Pancreas (tissue), 10 donors: ENCODE data around the gene SCGB1C2. TPM values are rescaled to one million over a fixed set of nuclear protein-coding genes. Genes with fewer than 3 reads are reported as not detected.

Experiments used
- ATAC-seq, 4 donors: fragments of 200-7000 bp; cut with Tn5 transposase; one replicate each; pipeline versions ENCODE4 v1.8.0 to v1.9.1; 2020; ENCODE audit warnings: mild to moderate bottlenecking in 4 of 4, moderate library complexity in 4 of 4
- DNase-seq, 6 donors: peaks; one replicate each; pipeline ENCODE4 v3.0.0-alpha.2; 2020
- FAIRE-seq: peaks from 2 replicates; lab custom pipeline; 2012; peaks lifted over from hg19 to GRCh38; lab: Jason Lieb, UNC
- H3K27ac ChIP-seq, 4 donors: fragments of 200-600 bp; sonication (generic); 1 replicate in 3 of 4; 2 replicates in 1 of 4; pipeline versions ENCODE4 v1.5.0 to v1.8.0; 2020
- H3K27me3 ChIP-seq, 4 donors: fragments of 200-600 bp; one replicate each; pipeline ENCODE4 v1.8.0; 2021
- H3K36me3 ChIP-seq, 3 donors: fragments of 200-600 bp; sonication (generic) in 1 of 3; one replicate each; pipeline versions ENCODE4 v1.5.0 to v1.8.0; 2020 to 2021
- H3K4me1 ChIP-seq, 3 donors: fragments of 200-600 bp; one replicate each; pipeline ENCODE4 v1.8.0; 2021
- H3K4me3 ChIP-seq, 4 donors: fragments of 200-600 bp; sonication (generic) in 2 of 4; one replicate each; pipeline versions ENCODE4 v1.5.0 to v1.8.0; 2020 to 2021
- H3K9me3 ChIP-seq, 4 donors: fragments of 200-600 bp; one replicate each; pipeline ENCODE4 v1.8.0; 2021
- CTCF ChIP-seq, 4 donors: fragments of 200-600 bp; sonication (generic) in 3 of 4; IDR thresholded peaks; one replicate each; pipeline versions ENCODE4 v1.5.0 to v1.8.0; 2021; ENCODE audit warnings: antibody characterized with exemption in 4 of 4
- WGBS, 2 donors: extraction: QIAGEN DNeasy Blood & Tissue Kit; methylation state at CpG; one replicate each; pipeline ENCODE4 v1.1.7; 2013; 5-methylcytosine and 5-hydroxymethylcytosine counted together
- intact Hi-C, 3 donors: fragments of 100-400 bp; cut with DNase I; formaldehyde crosslinking; loops; one replicate each; pipeline versions ENCODE4 v1.11.1 to v1.14.2; 2022
- polyA plus RNA-seq, 2 donors: library from polyadenylated mRNA; stranded (reverse); fragments of 200-250 nt; gene quantifications; one replicate each; pipeline ENCODE4 v1.2.3, GENCODE V29; 2013
- total RNA-seq, 6 donors: library from RNA; stranded (reverse); fragmentation: NEBNext Ultra II Directional in 4 of 6; extraction: Animal tissue kit (Norgen Biotek cat#: 25700) in 4 of 6; gene quantifications; one replicate each; pipeline versions ENCODE4 v1.2.1 to v1.2.4, GENCODE V29; 2021 to 2023
- donor health status: healthy with polysubstance abuse.
- donor health status: DM: no; HTN: no; CAD: no; lungs with moderate emphysema.
- donor health status: DM: no; HTN: no; CAD: no.
- donor health status: control.
- donor health status: control.
- donor health status: Bipolar disorder and iron deficiency.
- donor health status: DM: yes; HTN: yes; CAD: no.
- donor health status: DM: no; HTN: no; CAD: no.
- donor health status: DM: no; HTN: no; CAD: no.
- donor health status: DM: yes; HTN: yes; CAD: no.

SCGB1C2 gene
- total and polyA plus RNA-seq, 8 donors, result 0.38 to 0.55 (median 0.50) TPM; not detected in 5

GRCh38 chr17:177762-178161 is 40.4 kb downstream of the SCGB1C2 start:
- WGBS, 2 donors, result 89 to 98% methylated on average over 6 of the region's 6 CpGs
- H3K4me3 ChIP-seq, result no peak overlapping the region
- intact Hi-C loops, result no loop called here
- no peaks in the 10 kb centered on the region for H3K36me3 ChIP-seq
- ATAC-seq, result no peak
- TF ChIP-seq CTCF (IDR thresholded peaks at IDR 0.05), result no peak
- H3K27me3 ChIP-seq, result no peaks in the 10 kb centered on the region
- H3K27ac ChIP-seq, result no peak overlapping the region
- FAIRE-seq, result no peak
- H3K4me1 ChIP-seq, result peaks cover 1 to 9% (median 3%) of the 10 kb centered on the region in 3 donors
- no peaks in the 10 kb centered on the region for H3K9me3 ChIP-seq
- no peak for DNase-seq

- no peaks in the 10 kb centered on the region for H3K9me3 ChIP-seq
- WGBS, 2 donors, result 85 to 90% methylated on average over 12 of the region's 12 CpGs
- no peaks in the 10 kb centered on the region for H3K27me3 ChIP-seq
- H3K36me3 ChIP-seq, result no peaks in the 10 kb centered on the region
- ATAC-seq (no peak), FAIRE-seq (no peak), DNase-seq (no peak)
- intact Hi-C loops, result no loop called here
- H3K4me3 ChIP-seq, result no peak overlapping the region
- no peak overlapping the region for H3K27ac ChIP-seq
- no peak for TF ChIP-seq CTCF (IDR thresholded peaks at IDR 0.05)
- peaks cover 5 to 15% (median 10%) of the 10 kb centered on the region in 3 donors for H3K4me1 ChIP-seq
These were observed 41.1 kb downstream of the SCGB1C2 start for GRCh38 chr17:178292-179065.

- intact Hi-C loops, result no loop called here
- peak in 1 of 6 donors; percentile 40 for DNase-seq
These were observed 41.7 kb downstream of the SCGB1C2 start for GRCh38 chr17:179066-179432.

GRCh38 chr17:179781-180380 is 42.5 kb downstream of the SCGB1C2 start:
- intact Hi-C loops, result no loop called here
- Histone ChIP-seq H3K36me3 (no peaks in the 10 kb centered on the region), H3K27ac (peak overlapping the region in 2 of 4 donors; percentile 68 to 73), H3K4me1 (peaks cover 5 to 17% (median 16%) of the 10 kb centered on the region in 3 donors), H3K9me3 (no peaks in the 10 kb centered on the region), H3K4me3 (peak overlapping the region; percentile 39 to 67 (median 52)), H3K27me3 (no peaks in the 10 kb centered on the region)
- DNase-seq (peak in 2 of 6 donors; percentile 47 to 68), FAIRE-seq (no peak), ATAC-seq (peak in 1 of 4 donors; percentile 2)
- no peak for TF ChIP-seq CTCF (IDR thresholded peaks at IDR 0.05)
- 20 to 24% methylated on average over 25 to 32 of the region's 32 CpGs for WGBS, 2 donors

More at GRCh38 chr17:179066-179432, 41.7 kb downstream of the SCGB1C2 start:
- WGBS, 2 donors, result 61 to 63% methylated on average over 5 of the region's 5 CpGs
- H3K4me3 ChIP-seq, result peak overlapping the region in 1 of 4 donors; percentile 67
- FAIRE-seq (no peak), ATAC-seq (no peak)
- H3K4me1 ChIP-seq, result peaks cover 5 to 17% (median 16%) of the 10 kb centered on the region in 3 donors
- no peaks in the 10 kb centered on the region for H3K36me3 ChIP-seq
- no peaks in the 10 kb centered on the region for H3K9me3 ChIP-seq
- H3K27me3 ChIP-seq, result no peaks in the 10 kb centered on the region
- TF ChIP-seq CTCF (IDR thresholded peaks at IDR 0.05), result no peak
- no peak overlapping the region for H3K27ac ChIP-seq
